ENCODE results near the gene MAN1A1. TPM values are rescaled to one million over a fixed set of nuclear protein-coding genes. Genes with fewer than 3 reads are reported as not detected.
A peak's percentile ranks its signal among the peaks of the same experiment; 100 is the strongest.

MAN1A1 gene
- 7.0 and 8.7 TPM in 2 replicates for total RNA-seq (2014; rRNA removed; shearing (Covaris generic))
- polyA plus RNA-seq (2016; fragmentation: Nextera tagmentation; extraction: Ambion mirVana), result 1.9 and 2.0 TPM in 2 replicates
- long read RNA-seq, result 0 reads

DNA sequence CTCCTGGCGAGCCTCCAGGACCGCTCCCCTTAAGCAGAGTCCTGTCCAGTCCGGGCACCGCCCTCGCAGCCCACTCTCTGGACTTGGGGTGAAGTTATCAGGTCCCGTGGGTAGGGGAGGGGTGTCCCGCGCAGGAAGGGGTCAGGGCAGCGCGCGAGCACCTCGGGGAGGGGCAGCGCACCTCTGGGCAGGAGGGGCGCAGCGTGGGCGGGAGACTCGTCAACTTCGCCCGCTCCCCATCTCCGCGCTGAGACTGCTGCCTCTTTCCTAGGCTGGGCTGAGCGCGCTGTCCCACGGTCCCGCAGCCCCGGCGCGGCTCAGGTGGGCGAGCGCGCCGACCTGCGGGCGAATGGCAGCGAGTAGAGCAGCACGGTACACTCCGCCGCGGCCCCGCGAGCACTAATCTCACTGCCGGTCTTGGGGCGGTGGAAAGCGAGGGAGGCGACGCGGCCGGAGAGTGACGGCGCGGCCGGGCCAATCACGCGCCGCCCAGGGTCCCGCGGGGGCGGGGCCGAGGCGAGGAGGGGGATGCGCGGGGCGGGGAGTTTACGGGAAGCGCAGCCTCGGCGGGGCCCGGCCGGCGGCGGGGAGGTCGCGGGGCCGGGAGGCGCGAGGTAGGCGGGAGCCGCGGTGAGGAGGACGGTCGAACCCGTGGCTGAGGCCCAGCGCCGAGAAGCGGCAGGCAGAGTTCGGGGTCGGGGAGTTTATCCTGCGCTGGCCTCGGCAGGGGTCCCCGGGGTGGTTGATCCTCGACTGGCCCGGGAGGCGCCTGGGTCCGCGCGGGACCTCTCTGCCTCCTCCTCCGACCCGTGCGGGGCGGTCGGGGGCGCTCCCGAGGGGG, at the start of gene MAN1A1:
Gene MAN1A1 (minus strand): TSS at position 401 of the 841 bp plus-strand sequence. CDS start 696 bp downstream, outside the sequence.
- ATAC-seq, result peak; percentile 82
- H3K9me2 ChIP-seq (ENCODE audit: insufficient read depth), result no peaks in the 10 kb centered on the region
- peak within 1 kb of the TSS; percentile 78 for H3K4me3 Mint-ChIP-seq
- H3K4me2 ChIP-seq, result peak within 1 kb of the TSS; percentile 97
- no peaks in the 10 kb centered on the region for H4K20me1 ChIP-seq (replicated peaks; ENCODE audit: insufficient read depth)
- DNase-seq (ENCODE audit: low spot score), result peak; percentile 92
- peaks cover 7% of the 10 kb centered on the region for H3K27me3 Mint-ChIP-seq (ENCODE audit: insufficient read depth, low read depth, poor library complexity)
- H3K27me3 ChIP-seq (ENCODE audit: insufficient read depth), result peaks cover 52% of the 10 kb centered on the region
- peaks cover 21% of the 10 kb centered on the region for H3K4me1 ChIP-seq (ENCODE audit: insufficient read depth)
- no peak within 1 kb of the TSS for H3K27ac ChIP-seq (ENCODE audit: low read depth)
- no peaks in the 10 kb centered on the region for H3F3A ChIP-seq (replicated peaks; ENCODE audit: low read depth)
- H3K36me3 Mint-ChIP-seq (ENCODE audit: low read depth), result no peaks in the 10 kb centered on the region
- H3K9me3 Mint-ChIP-seq, result no peaks in the 10 kb centered on the region; the same call in 2 of the 3 replicates
- H3K79me2 ChIP-seq (replicated peaks; ENCODE audit: insufficient read depth), result no peaks in the 10 kb centered on the region
- no peak within 1 kb of the TSS for H3K27ac Mint-ChIP-seq
- H3K4me1 Mint-ChIP-seq, result peaks cover 17% of the 10 kb centered on the region
- peak within 1 kb of the TSS; percentile 84 for H3K4me3 ChIP-seq
- no peaks in the 10 kb centered on the region for H3K36me3 ChIP-seq (ENCODE audit: insufficient read depth)
- TF ChIP-seq, protein P1, sequence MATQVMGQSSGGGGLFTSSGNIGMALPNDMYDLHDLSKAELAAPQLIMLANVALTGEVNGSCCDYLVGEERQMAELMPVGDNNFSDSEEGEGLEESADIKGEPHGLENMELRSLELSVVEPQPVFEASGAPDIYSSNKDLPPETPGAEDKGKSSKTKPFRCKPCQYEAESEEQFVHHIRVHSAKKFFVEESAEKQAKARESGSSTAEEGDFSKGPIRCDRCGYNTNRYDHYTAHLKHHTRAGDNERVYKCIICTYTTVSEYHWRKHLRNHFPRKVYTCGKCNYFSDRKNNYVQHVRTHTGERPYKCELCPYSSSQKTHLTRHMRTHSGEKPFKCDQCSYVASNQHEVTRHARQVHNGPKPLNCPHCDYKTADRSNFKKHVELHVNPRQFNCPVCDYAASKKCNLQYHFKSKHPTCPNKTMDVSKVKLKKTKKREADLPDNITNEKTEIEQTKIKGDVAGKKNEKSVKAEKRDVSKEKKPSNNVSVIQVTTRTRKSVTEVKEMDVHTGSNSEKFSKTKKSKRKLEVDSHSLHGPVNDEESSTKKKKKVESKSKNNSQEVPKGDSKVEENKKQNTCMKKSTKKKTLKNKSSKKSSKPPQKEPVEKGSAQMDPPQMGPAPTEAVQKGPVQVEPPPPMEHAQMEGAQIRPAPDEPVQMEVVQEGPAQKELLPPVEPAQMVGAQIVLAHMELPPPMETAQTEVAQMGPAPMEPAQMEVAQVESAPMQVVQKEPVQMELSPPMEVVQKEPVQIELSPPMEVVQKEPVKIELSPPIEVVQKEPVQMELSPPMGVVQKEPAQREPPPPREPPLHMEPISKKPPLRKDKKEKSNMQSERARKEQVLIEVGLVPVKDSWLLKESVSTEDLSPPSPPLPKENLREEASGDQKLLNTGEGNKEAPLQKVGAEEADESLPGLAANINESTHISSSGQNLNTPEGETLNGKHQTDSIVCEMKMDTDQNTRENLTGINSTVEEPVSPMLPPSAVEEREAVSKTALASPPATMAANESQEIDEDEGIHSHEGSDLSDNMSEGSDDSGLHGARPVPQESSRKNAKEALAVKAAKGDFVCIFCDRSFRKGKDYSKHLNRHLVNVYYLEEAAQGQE (IDR thresholded peaks at IDR 0.05; ENCODE audit: unreplicated experiment), result no peak
- TF ChIP-seq POLR2AphosphoS5 (IDR thresholded peaks at IDR 0.05; ENCODE audit: low read depth) (peak; percentile 86), CREB1 (CRISPR knock-in tag; IDR thresholded peaks at IDR 0.05; ENCODE audit: low read depth) (peak; percentile 58; the same call in 1 of the 2 replicates)
- H2AFZ ChIP-seq, result peak within 1 kb of the TSS; percentile 97

- Histone ChIP-seq H3K36me3 (ENCODE audit: insufficient read depth) (no peaks in the 10 kb centered on the region; the same call in none of the 2 replicates), H3K27ac (ENCODE audit: low read depth) (no peak overlapping the region)
- ATAC-seq, result no peak
- TF ChIP-seq, protein P1 (IDR thresholded peaks at IDR 0.05; ENCODE audit: unreplicated experiment), result no peak
- TF ChIP-seq ZNF462 (CRISPR knock-in tag; IDR thresholded peaks at IDR 0.05) (no peak), ZNF331 (CRISPR knock-in tag; IDR thresholded peaks at IDR 0.05; ENCODE audit: low read depth) (no peak)
These were observed 45.6 kb upstream of the MAN1A1 start for GRCh38 chr6:119395192-119395591.

More at GRCh38 chr6:119395192-119395591, 45.6 kb upstream of the MAN1A1 start:
- peaks cover 44% of the 10 kb centered on the region for H3K9me3 Mint-ChIP-seq
- no peaks in the 10 kb centered on the region; the same call in 2 of the 3 replicates for H3K4me1 Mint-ChIP-seq
- Histone ChIP-seq H3K79me2 (replicated peaks; ENCODE audit: insufficient read depth) (no peaks in the 10 kb centered on the region), H3K4me3 (no peak overlapping the region), H3K27me3 (ENCODE audit: insufficient read depth) (no peaks in the 10 kb centered on the region; the same call in 1 of the 2 replicates), H3K4me1 (ENCODE audit: insufficient read depth) (no peaks in the 10 kb centered on the region), H2AFZ (no peak overlapping the region), H3K4me2 (no peak overlapping the region), H3K9me2 (ENCODE audit: insufficient read depth) (no peaks in the 10 kb centered on the region), H4K20me1 (replicated peaks; ENCODE audit: insufficient read depth) (no peaks in the 10 kb centered on the region), H3F3A (replicated peaks; ENCODE audit: low read depth) (no peaks in the 10 kb centered on the region)
- no peak for DNase-seq (ENCODE audit: low spot score)
- H3K27me3 Mint-ChIP-seq (ENCODE audit: insufficient read depth, low read depth, poor library complexity), result peaks cover 2% of the 10 kb centered on the region
- no peak overlapping the region for H3K27ac Mint-ChIP-seq
- H3K4me3 Mint-ChIP-seq, result no peak overlapping the region
- peaks cover 15% of the 10 kb centered on the region for H3K36me3 Mint-ChIP-seq (ENCODE audit: low read depth)
